Keratinocyte (primary cell): Measurements from ENCODE around the gene SIRPG. TPM values are rescaled to one million over a fixed set of nuclear protein-coding genes. Genes with fewer than 3 reads are reported as not detected.
"Not testable (repeated sequence)": the region's sequence is repeated elsewhere in the genome, so short reads cannot be mapped to it uniquely, and the experiment has no call there.

Experiments
- DNase-seq: peaks from one replicate; pipeline ENCODE4 v3.0.0-alpha.2; 2011; ENCODE audit warnings: low read depth, missing footprints, low spot score
- FAIRE-seq: peaks from 2 replicates; lab custom pipeline; 2011; peaks lifted over from hg19 to GRCh38; lab: Jason Lieb, UNC
- H2AFZ ChIP-seq: 2 replicates; pipeline ENCODE4 v1.6.0; 2012; ENCODE audit warnings: low read length, control low read depth, inconsistent platforms; ENCODE audit not compliant: control insufficient read depth
- H3K27ac ChIP-seq: 2 replicates; pipeline ENCODE4 v1.5.1; 2011; ENCODE audit warnings: low read length; ENCODE audit not compliant: control insufficient read depth, insufficient read depth
- H3K27me3 ChIP-seq: 3 replicates; pipeline ENCODE4 v1.6.0; 2011; ENCODE audit warnings: low read length; ENCODE audit not compliant: control insufficient read depth, insufficient read depth; ENCODE audit errors: extremely low read depth
- H3K36me3 ChIP-seq, 2 experiments: 2 replicates in 1 of 2; 3 replicates in 1 of 2; pipeline ENCODE4 v1.5.1; 2011; ENCODE audit warnings: low read length in 2 of 2, mild to moderate bottlenecking in 1 of 2; ENCODE audit not compliant: control insufficient read depth in 2 of 2, insufficient read depth in 2 of 2; ENCODE audit errors: extremely low read depth in 1 of 2
- H3K4me1 ChIP-seq: 3 replicates; pipeline ENCODE4 v1.5.1; 2011; ENCODE audit warnings: low read length; ENCODE audit not compliant: control insufficient read depth, insufficient read depth; ENCODE audit errors: extremely low read depth
- H3K4me2 ChIP-seq: 3 replicates; pipeline ENCODE4 v1.6.0; 2011; ENCODE audit warnings: low read depth, low read length; ENCODE audit not compliant: control insufficient read depth, insufficient read depth; ENCODE audit errors: extremely low read depth
- H3K4me3 ChIP-seq, 3 experiments: fragments of 200-600 bp in 1 of 3; sonication (generic) in 1 of 3; 2 replicates in 2 of 3; 3 replicates in 1 of 3; pipeline ENCODE4 v1.5.1; 2011 to 2016; ENCODE audit warnings: low read length in 3 of 3, mild to moderate bottlenecking in 3 of 3, control low read depth in 2 of 3, inconsistent platforms in 1 of 3, low read depth in 1 of 3, mixed read lengths in 1 of 3, mixed run types in 1 of 3, moderate library complexity in 1 of 3; ENCODE audit not compliant: control insufficient read depth in 2 of 3, insufficient read depth in 2 of 3; ENCODE audit errors: extremely low read depth in 1 of 3
- H3K79me2 ChIP-seq: 2 replicates; pipeline ENCODE4 v1.6.0; 2012; ENCODE audit warnings: low read length; ENCODE audit not compliant: control insufficient read depth, insufficient read depth
- H3K9ac ChIP-seq: 3 replicates; pipeline ENCODE4 v1.6.0; 2011; ENCODE audit warnings: low read length; ENCODE audit not compliant: control insufficient read depth, insufficient read depth; ENCODE audit errors: extremely low read depth
- H3K9me1 ChIP-seq: 3 replicates; pipeline ENCODE4 v1.6.0; 2011; ENCODE audit warnings: low read length; ENCODE audit not compliant: control insufficient read depth, insufficient read depth; ENCODE audit errors: extremely low read depth
- H3K9me3 ChIP-seq: 2 replicates; pipeline ENCODE4 v1.5.1; 2012; ENCODE audit warnings: low read depth, low read length; ENCODE audit not compliant: control insufficient read depth
- H4K20me1 ChIP-seq: 3 replicates; pipeline ENCODE4 v1.6.0; 2011; ENCODE audit warnings: low read length; ENCODE audit not compliant: control insufficient read depth, insufficient read depth; ENCODE audit errors: extremely low read depth
- EZH2 ChIP-seq: IDR thresholded peaks from one replicate; pipeline ENCODE4 v1.6.1; 2012; ENCODE audit warnings: inconsistent platforms, mild to moderate bottlenecking, low read length, moderate library complexity
- dilution Hi-C: fragments of 300-500 bp; cut with MboI; formaldehyde crosslinking; loops from one replicate; pipeline ENCODE4 v1.7.0; 2020; ENCODE audit warnings: low sequenced_read_pairs; ENCODE audit not compliant: extremely low pct_ligation_motif_present
- polyA minus RNA-seq, 3 experiments: library from RNA; depleted of rRNA, polyadenylated mRNA; stranded (reverse); fragments of >200 nt; gene quantifications; 1 replicate in 1 of 3; 2 replicates in 1 of 3; 3 replicates in 1 of 3; pipeline ENCODE4 v1.2.3, GENCODE V29; 2011
- polyA plus RNA-seq, 5 experiments: library from polyadenylated mRNA; depleted of rRNA in 3 of 5; stranded (reverse) in 3 of 5; stranded (forward) in 1 of 5; unstranded in 1 of 5; fragments of >200 nt; gene quantifications; 1 replicate in 1 of 5; 2 replicates in 3 of 5; 3 replicates in 1 of 5; pipeline versions ENCODE4 v1.2.1 to v1.2.3, GENCODE V29; 2011 to 2012; ENCODE audit warnings: missing spikeins in 2 of 5, low read depth in 1 of 5, low replicate concordance in 1 of 5
- TF ChIP-seq, protein P1 (sequence below), 3 experiments: IDR thresholded peaks in 1 of 3; conservative IDR thresholded peaks in 1 of 3; optimal IDR thresholded peaks in 1 of 3; 2 replicates in 2 of 3; 3 replicates in 1 of 3; pipeline versions ENCODE3 to v1.5.1; 2011; ENCODE audit warnings: low read length in 3 of 3, mild to moderate bottlenecking in 3 of 3, moderate library complexity in 2 of 3, control low read depth in 1 of 3, inconsistent platforms in 1 of 3; ENCODE audit not compliant: insufficient read depth in 2 of 3; ENCODE audit errors: extremely low read depth in 1 of 3

SIRPG gene
- polyA plus RNA-seq (0.04 to 0.17 TPM in 2 of 3 replicates, not detected in the other), polyA minus RNA-seq (0.69 TPM in 1 of 3 replicates, not detected in the others)
- not detected for polyA plus RNA-seq (2011; ENCODE audit: low read depth)
- 0.10 TPM in 1 of 2 replicates, not detected in the other for polyA plus RNA-seq (2011; cell fraction: cytosol; rRNA removed)
- polyA plus RNA-seq (2011; cell fraction: nucleus; rRNA removed) = 0.08 TPM in 1 of 2 replicates, not detected in the other
- not detected in 2 replicates for polyA plus RNA-seq (2012; ENCODE audit: low replicate concordance)
- polyA minus RNA-seq (2011; cell fraction: cytosol; rRNA and poly(A)+ RNA removed) = not detected
- polyA minus RNA-seq (2011; cell fraction: nucleus; rRNA and poly(A)+ RNA removed) = not detected in 2 replicates

DNA sequence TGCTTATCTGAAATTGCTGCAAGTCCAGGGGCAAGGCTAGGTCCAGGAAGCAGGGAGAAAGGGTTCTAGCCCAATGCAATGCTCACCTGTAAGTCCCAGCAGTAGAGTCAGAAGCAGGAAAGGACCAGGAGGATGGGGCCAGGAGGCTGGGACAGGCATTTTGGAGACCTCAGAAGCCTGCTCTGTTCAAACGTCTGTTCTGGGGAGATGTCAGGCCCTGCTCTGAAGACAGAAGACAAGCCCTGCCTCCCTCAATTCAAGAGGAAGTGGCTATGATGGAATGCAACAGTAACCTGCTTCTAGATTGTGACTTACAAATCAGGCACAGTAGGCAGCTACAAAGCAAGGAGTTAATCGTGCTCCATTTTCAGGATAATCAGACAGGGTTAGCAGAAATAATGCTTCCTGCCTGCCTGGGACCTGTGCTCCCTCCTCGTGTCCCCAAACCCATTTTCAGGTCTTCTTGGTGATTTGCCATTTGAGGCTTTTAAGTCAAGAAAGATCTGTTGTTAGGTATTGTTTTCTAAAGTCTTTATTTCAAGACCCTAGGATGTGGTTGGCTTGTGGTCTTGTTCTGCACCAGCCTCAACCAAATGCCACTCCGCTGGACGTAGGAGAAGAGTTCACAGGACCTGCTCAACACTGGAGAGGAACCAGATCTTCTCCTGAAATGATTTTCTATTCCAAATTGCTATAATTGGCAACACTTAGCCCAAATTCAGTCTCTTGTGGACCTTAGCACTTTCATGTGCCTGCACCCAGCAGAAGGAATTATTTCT, at the start of gene SIRPG:
Gene SIRPG (minus strand): TSS at position 224 of the 779 bp plus-strand sequence. CDS start 65 bp downstream, at position 159.
- Histone ChIP-seq H3K4me1 (no peaks in the 10 kb centered on the region), H3K27ac (no peak within 1 kb of the TSS), H3K4me3 (no peak within 1 kb of the TSS), H3K9ac (no peak within 1 kb of the TSS), H3K36me3 (no peaks in the 10 kb centered on the region), H3K9me3 (no peaks in the 10 kb centered on the region), H2AFZ (no peak within 1 kb of the TSS), H3K4me2 (no peak within 1 kb of the TSS), H3K79me2 (no peaks in the 10 kb centered on the region), H3K9me1 (no peaks in the 10 kb centered on the region), H3K27me3 (no peaks in the 10 kb centered on the region), H4K20me1 (no peaks in the 10 kb centered on the region)
- DNase-seq = no peak
- dilution Hi-C loops = no loop called here
- TF ChIP-seq, protein P1, sequence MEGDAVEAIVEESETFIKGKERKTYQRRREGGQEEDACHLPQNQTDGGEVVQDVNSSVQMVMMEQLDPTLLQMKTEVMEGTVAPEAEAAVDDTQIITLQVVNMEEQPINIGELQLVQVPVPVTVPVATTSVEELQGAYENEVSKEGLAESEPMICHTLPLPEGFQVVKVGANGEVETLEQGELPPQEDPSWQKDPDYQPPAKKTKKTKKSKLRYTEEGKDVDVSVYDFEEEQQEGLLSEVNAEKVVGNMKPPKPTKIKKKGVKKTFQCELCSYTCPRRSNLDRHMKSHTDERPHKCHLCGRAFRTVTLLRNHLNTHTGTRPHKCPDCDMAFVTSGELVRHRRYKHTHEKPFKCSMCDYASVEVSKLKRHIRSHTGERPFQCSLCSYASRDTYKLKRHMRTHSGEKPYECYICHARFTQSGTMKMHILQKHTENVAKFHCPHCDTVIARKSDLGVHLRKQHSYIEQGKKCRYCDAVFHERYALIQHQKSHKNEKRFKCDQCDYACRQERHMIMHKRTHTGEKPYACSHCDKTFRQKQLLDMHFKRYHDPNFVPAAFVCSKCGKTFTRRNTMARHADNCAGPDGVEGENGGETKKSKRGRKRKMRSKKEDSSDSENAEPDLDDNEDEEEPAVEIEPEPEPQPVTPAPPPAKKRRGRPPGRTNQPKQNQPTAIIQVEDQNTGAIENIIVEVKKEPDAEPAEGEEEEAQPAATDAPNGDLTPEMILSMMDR (optimal IDR thresholded peaks at IDR 0.05 in 1 of 3, IDR thresholded peaks at IDR 0.05 in 1 of 3, conservative IDR thresholded peaks at IDR 0.05 in 1 of 3; ENCODE audit: extremely low read depth in 1 of 3, insufficient read depth in 2 of 3, low read length in 3 of 3) = no peak
- TF ChIP-seq EZH2 = no peak
- peak; percentile 65 for FAIRE-seq

DNA sequence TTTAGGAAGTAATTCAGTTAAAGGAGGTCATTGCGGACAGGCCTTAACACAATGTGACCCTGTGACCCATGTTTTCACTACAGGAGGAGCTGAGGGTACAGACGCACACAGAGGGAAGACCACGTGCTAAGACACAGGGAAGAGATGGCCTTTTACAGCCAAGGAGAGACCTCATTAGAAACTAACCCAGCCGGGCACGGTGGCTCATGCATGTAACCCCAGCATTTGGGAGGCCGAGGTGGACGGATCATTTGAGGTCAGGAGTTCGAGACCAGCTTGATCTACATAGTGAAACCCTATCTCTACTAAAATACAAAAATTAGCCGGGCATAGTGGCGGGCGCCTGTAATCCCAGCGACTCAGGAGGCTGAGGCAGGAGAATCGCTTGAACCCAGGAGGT, 49.3 kb upstream of the SIRPG start:
- H3K36me3 ChIP-seq, H3K9ac ChIP-seq, H3K79me2 ChIP-seq, H4K20me1 ChIP-seq, dilution Hi-C loops, FAIRE-seq, H3K4me2 ChIP-seq, H3K9me3 ChIP-seq, H3K4me3 ChIP-seq, H2AFZ ChIP-seq, H3K27me3 ChIP-seq, H3K4me1 ChIP-seq, H3K9me1 ChIP-seq, H3K27ac ChIP-seq, DNase-seq: not testable (repeated sequence)
